HEK293 (cell line): Measurements from ENCODE around the gene GORAB.

ENCODE experiments used
- CTCF ChIA-PET: fragments of 350-600 bp; formaldehyde crosslinking; extraction: SDS; loops from one replicate; lab custom pipeline; 2021; ENCODE audit warnings: antibody characterized with exemption; lab: Yijun Ruan, JAX
- POLR2A ChIA-PET: fragments of 300-600 bp; formaldehyde crosslinking; extraction: SDS; loops from one replicate; lab custom pipeline; 2020; ENCODE audit warnings: antibody characterized with exemption, inconsistent platforms; lab: Yijun Ruan, JAX
- H3K27ac ChIP-seq: fragments of 200-500 bp; sonication (Bioruptor generic); 2 replicates; pipeline ENCODE4 v1.5.1; 2014; ENCODE audit warnings: low read depth, low read length, control low read depth, inconsistent platforms; ENCODE audit errors: extremely low read depth
- H3K36me3 ChIP-seq, 2 experiments: fragments of 200-500 bp in 1 of 2; sonication (Bioruptor generic) in 1 of 2; 1 replicate in 1 of 2; 2 replicates in 1 of 2; pipeline ENCODE4 v1.5.1; 2014 to 2017; ENCODE audit warnings: inconsistent platforms in 2 of 2, low read length in 2 of 2; ENCODE audit not compliant: control insufficient read depth in 2 of 2, insufficient read depth in 1 of 2
- H3K4me1 ChIP-seq: fragments of 200-500 bp; sonication (Bioruptor generic); 2 replicates; pipeline ENCODE4 v1.5.1; 2014; ENCODE audit warnings: mild to moderate bottlenecking, low read length, inconsistent platforms; ENCODE audit not compliant: control insufficient read depth, insufficient read depth
- H3K4me3 ChIP-seq: 2 replicates; pipeline ENCODE4 v1.5.1; 2011; ENCODE audit warnings: low read depth, mild to moderate bottlenecking, control low read depth, low read length, moderate library complexity
- H3K9me3 ChIP-seq: fragments of 200-500 bp; sonication (Bioruptor generic); 2 replicates; pipeline ENCODE4 v1.5.1; 2014; ENCODE audit warnings: low read depth, low read length, inconsistent platforms; ENCODE audit not compliant: control insufficient read depth, insufficient read depth
- BCL11A ChIP-seq: fragments of 450-650 bp; formaldehyde crosslinking; IDR thresholded peaks from 2 replicates; pipeline ENCODE4 v1.5.1; 2016; ENCODE audit warnings: low read depth, missing biosample characterization, missing genetic modification characterization
- GLI4 ChIP-seq: fragments of 450-650 bp; formaldehyde crosslinking; IDR thresholded peaks from 2 replicates; pipeline ENCODE4 v1.5.1; 2016; ENCODE audit warnings: missing biosample characterization, missing genetic modification characterization
- INSM2 ChIP-seq: fragments of 450-650 bp; formaldehyde crosslinking; IDR thresholded peaks from 2 replicates; pipeline ENCODE4 v1.5.1; 2016; ENCODE audit warnings: missing biosample characterization, missing genetic modification characterization
- PRDM6 ChIP-seq: fragments of 450-650 bp; formaldehyde crosslinking; IDR thresholded peaks from 2 replicates; pipeline ENCODE4 v1.5.1; 2017; ENCODE audit warnings: missing biosample characterization, missing genetic modification characterization
- ZBTB1 ChIP-seq: fragments of 450-650 bp; formaldehyde crosslinking; IDR thresholded peaks from 2 replicates; pipeline ENCODE4 v1.5.1; 2016; ENCODE audit warnings: missing biosample characterization, missing genetic modification characterization
- ZBTB21 ChIP-seq: fragments of 450-650 bp; formaldehyde crosslinking; IDR thresholded peaks from 2 replicates; pipeline ENCODE4 v1.5.1; 2017; ENCODE audit warnings: missing biosample characterization, missing genetic modification characterization
- ZFHX2 ChIP-seq: fragments of 450-650 bp; formaldehyde crosslinking; conservative IDR thresholded peaks from 2 replicates; pipeline ENCODE4 v1.5.1; 2016; ENCODE audit warnings: missing biosample characterization, missing genetic modification characterization
- ZNF157 ChIP-seq: fragments of 450-650 bp; formaldehyde crosslinking; IDR thresholded peaks from 2 replicates; pipeline ENCODE4 v1.5.1; 2016; ENCODE audit warnings: missing biosample characterization, missing genetic modification characterization
- ZNF202 ChIP-seq: fragments of 450-650 bp; formaldehyde crosslinking; IDR thresholded peaks from 2 replicates; pipeline ENCODE4 v1.5.1; 2016; ENCODE audit warnings: missing biosample characterization, missing genetic modification characterization, borderline replicate concordance
- ZNF214 ChIP-seq: fragments of 450-650 bp; formaldehyde crosslinking; IDR thresholded peaks from 2 replicates; pipeline ENCODE4 v1.5.1; 2017; ENCODE audit warnings: missing biosample characterization, mild to moderate bottlenecking, missing genetic modification characterization, borderline replicate concordance
- ZNF248 ChIP-seq: fragments of 450-650 bp; formaldehyde crosslinking; IDR thresholded peaks from 2 replicates; pipeline ENCODE4 v1.5.1; 2017; ENCODE audit warnings: missing biosample characterization, missing genetic modification characterization
- ZNF404 ChIP-seq: fragments of 450-650 bp; formaldehyde crosslinking; IDR thresholded peaks from 2 replicates; pipeline ENCODE4 v1.5.1; 2017; ENCODE audit warnings: missing biosample characterization, missing genetic modification characterization
- ZNF530 ChIP-seq: fragments of 450-650 bp; formaldehyde crosslinking; IDR thresholded peaks from 2 replicates; pipeline ENCODE4 v1.5.1; 2016; ENCODE audit warnings: low read depth, missing biosample characterization, missing genetic modification characterization
- ZNF629 ChIP-seq: fragments of 450-650 bp; formaldehyde crosslinking; IDR thresholded peaks from 2 replicates; pipeline ENCODE4 v1.5.1; 2017; ENCODE audit warnings: missing biosample characterization, missing genetic modification characterization
- ZNF768 ChIP-seq: fragments of 450-650 bp; formaldehyde crosslinking; IDR thresholded peaks from 2 replicates; pipeline ENCODE4 v1.5.1; 2018; ENCODE audit warnings: missing biosample characterization, mild to moderate bottlenecking, missing genetic modification characterization
- ZNF777 ChIP-seq: fragments of 450-650 bp; formaldehyde crosslinking; IDR thresholded peaks from 2 replicates; pipeline ENCODE4 v1.5.1; 2017; ENCODE audit warnings: missing biosample characterization, missing genetic modification characterization, borderline replicate concordance
- ZNF837 ChIP-seq: fragments of 450-650 bp; formaldehyde crosslinking; IDR thresholded peaks from 2 replicates; pipeline ENCODE4 v1.5.1; 2016; ENCODE audit warnings: missing biosample characterization, missing genetic modification characterization
- ZXDB ChIP-seq: fragments of 450-650 bp; formaldehyde crosslinking; IDR thresholded peaks from 2 replicates; pipeline ENCODE4 v1.5.1; 2016; ENCODE audit warnings: missing biosample characterization, missing genetic modification characterization

GORAB gene

DNA sequence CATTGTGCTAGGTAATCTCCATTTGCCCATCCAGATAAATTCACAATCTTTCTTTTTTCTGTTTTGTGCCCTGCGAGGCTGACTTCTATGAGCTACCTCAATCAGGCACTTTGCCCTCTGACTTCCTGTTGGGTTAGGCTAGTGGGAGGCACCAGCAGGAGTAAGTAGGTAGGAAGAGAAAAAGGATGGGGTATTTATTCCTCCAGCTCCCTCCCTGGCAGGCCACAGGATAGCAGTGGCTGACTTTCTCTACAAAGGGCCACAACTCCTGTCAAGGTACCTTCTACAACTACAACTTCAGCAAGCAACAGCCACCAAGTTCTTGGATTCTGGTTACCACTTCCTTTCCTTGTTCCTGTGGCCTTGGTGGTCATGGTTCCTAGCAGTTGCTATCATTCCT lies 18.8 kb upstream of the GORAB start (continued):
- TF ChIP-seq INSM2 (tag by site-specific recombination) (no peak), ZNF530 (tag by site-specific recombination) (no peak), ZNF629 (tag by site-specific recombination) (no peak), ZNF837 (tag by site-specific recombination) (no peak), ZNF248 (tag by site-specific recombination) (no peak)
- TF ChIP-seq, all 188 proteins: peak for 0

DNA sequence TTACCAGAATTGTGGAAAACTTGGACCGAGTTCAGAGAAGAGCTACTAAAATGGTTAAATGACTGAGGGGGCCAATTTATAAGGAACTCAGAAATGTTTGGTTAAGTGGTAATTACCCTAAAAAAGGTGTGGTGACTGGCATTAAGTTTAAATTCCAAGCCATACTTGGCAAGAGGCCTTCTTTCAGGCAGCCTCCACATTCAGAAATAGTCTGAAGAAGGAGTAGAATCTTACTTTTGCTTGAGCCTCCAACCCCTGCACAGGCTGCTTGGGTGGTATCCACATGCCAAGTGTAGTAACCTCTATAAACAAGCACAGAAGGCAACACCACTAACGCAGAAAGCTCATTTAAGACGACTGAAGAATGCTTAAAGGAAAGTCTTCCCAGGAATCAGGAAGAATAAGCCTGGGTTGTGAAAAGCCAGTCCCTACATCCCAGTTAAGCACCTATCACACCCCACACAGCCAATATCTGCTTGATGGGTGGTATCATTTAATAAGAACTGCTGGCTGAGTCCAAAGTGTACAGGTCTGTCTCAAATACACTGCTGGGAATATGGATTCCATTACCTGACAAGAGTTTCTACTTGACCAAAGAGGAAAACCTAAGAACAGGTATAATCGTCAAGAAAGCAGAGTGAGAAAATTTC lies 13.7 kb upstream of the GORAB start:
- Histone ChIP-seq H3K9me3 (no peaks in the 10 kb centered on the region), H3K4me3 (no peak overlapping the region), H3K27ac (no peak overlapping the region), H3K4me1 (no peaks in the 10 kb centered on the region), H3K36me3 (no peaks in the 10 kb centered on the region)
- TF ChIP-seq ZNF768 (tag by site-specific recombination) = no peak
- no peak for TF ChIP-seq BCL11A (tag by site-specific recombination)
- no peak for TF ChIP-seq ZFHX2 (tag by site-specific recombination)
- no peak for TF ChIP-seq ZNF214 (tag by site-specific recombination)
- no peak for TF ChIP-seq ZNF202 (tag by site-specific recombination)
- no peak for TF ChIP-seq ZXDB (tag by site-specific recombination)
- TF ChIP-seq ZBTB21 (tag by site-specific recombination) = no peak
- no peak for TF ChIP-seq ZNF777 (tag by site-specific recombination)
- no peak for TF ChIP-seq ZBTB1
- no peak for TF ChIP-seq ZNF404 (tag by site-specific recombination)
- POLR2A ChIA-PET = no interaction called here
- CTCF ChIA-PET = no interaction called here

DNA sequence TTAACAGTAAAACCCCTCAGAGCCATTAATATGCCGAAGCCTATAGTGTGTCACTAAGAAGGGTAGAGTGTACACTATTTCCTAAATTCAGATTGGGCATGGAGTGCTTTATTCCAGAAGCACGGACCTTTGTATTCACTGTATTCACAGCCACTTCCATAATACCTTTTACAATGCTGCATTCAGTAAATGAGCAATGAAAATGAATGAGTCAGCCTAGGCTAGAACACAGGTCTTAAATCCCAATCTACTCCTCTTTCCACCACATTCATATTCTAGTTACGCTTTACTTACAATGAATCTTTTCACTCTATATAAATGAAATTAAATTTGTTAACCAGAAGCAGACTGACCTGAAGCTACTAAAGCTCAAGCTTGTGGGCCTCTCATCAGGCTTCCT lies 13.0 kb upstream of the GORAB start:
- Histone ChIP-seq H3K36me3 (no peaks in the 10 kb centered on the region), H3K9me3 (no peaks in the 10 kb centered on the region), H3K4me3 (no peak overlapping the region), H3K27ac (no peak overlapping the region), H3K4me1 (no peaks in the 10 kb centered on the region)
- TF ChIP-seq ZNF157 (tag by site-specific recombination) = no peak
- POLR2A ChIA-PET = no interaction called here
- CTCF ChIA-PET = no interaction called here

DNA sequence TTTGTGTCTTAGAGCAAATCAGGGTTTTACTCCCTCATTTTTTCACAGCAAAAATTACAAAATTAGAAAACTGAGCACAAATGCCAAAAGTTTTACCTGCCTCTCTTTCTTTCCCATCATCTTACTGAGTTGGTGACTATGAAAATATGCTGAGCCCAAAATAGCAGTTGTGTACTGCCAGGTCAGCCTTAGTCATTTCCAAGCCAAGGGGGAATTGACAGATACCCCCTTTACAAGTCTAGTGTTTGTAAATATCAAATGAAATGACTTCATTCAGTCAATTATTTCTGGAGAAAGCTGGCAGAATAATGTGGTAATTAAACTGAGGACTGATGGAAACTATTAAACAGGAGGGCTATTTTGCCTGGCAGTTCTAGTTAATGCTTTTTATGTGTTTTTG lies 11.4 kb upstream of the GORAB start:
- POLR2A ChIA-PET = no interaction called here

More for the DNA sequence above, 11.4 kb upstream of the GORAB start:
- no peaks in the 10 kb centered on the region for H3K36me3 ChIP-seq
- H3K27ac ChIP-seq = no peak overlapping the region
- H3K9me3 ChIP-seq = no peaks in the 10 kb centered on the region
- no peak overlapping the region for H3K4me3 ChIP-seq
- CTCF ChIA-PET = no interaction called here
- no peaks in the 10 kb centered on the region for H3K4me1 ChIP-seq
- TF ChIP-seq GLI4 (tag by site-specific recombination) (no peak), PRDM6 (tag by site-specific recombination) (0 out of 2 replicates have a peak, but pooled peaks have one; percentile 8)
